SHP77 (cell line): ENCODE results near the gene ADH4.

Source experiments
- DNase-seq, 2 experiments: peaks; one replicate each; lab custom pipeline; 2025; lab: John Stamatoyannopoulos, UW

Gene ADH4

GRCh38 chr4:99079625-99080295, 64.3 kb downstream of the ADH4 start:
- no peak for DNase-seq

DNA sequence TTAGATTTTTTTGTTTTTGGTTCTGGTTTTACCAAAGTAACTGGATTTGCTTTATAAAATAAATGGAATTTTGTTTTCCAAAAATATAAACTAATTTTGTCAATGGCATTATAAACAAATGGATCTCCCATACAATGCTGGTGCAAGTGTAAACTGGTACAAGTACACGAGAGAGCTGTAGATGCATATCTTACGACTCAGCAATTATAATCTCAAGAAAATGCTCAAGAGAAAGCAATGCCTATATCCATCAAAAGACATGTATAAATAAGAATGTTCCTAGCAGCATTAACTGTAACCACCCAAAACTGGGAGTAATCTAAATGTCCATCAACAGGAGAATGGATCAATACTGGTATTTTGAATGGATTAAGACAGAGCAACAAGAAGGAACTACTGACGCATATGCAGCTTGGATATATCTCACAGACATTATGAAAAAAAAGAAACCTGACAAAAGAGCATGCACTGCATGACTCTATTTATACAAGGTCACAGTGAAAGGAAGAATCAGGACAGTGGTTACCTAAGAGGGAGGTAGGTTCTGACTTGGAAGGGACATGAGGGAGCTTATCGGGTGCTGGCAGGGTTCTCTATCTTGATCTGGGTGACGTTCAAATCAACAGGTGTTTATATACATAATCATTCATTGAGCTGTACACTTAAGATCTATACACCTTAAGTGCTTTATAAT, 65.0 kb downstream of the ADH4 start:
- no peak for DNase-seq

- no peak for DNase-seq
Measured at GRCh38 chr4:99078336-99078735, 65.8 kb downstream of the ADH4 start.

DNA sequence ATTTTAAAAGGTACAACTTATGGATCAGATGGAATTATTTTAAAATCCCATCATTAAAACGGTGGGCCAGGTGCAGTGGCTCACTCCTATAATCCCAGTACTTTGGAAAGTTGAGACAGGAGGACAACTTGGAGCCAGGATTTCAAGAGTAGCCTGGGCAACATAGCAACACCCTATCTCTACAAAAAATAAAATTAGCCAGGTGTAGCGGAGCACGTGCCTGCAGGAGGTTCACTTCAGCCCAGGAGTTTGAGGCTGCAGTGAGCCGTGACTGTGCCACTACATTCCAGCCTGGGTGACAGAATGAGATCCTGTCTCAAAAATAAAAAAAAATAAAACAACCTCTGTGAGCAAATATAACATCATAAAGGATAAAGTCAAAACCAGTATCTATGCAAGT, 66.9 kb downstream of the ADH4 start:
- no peak for DNase-seq

DNA sequence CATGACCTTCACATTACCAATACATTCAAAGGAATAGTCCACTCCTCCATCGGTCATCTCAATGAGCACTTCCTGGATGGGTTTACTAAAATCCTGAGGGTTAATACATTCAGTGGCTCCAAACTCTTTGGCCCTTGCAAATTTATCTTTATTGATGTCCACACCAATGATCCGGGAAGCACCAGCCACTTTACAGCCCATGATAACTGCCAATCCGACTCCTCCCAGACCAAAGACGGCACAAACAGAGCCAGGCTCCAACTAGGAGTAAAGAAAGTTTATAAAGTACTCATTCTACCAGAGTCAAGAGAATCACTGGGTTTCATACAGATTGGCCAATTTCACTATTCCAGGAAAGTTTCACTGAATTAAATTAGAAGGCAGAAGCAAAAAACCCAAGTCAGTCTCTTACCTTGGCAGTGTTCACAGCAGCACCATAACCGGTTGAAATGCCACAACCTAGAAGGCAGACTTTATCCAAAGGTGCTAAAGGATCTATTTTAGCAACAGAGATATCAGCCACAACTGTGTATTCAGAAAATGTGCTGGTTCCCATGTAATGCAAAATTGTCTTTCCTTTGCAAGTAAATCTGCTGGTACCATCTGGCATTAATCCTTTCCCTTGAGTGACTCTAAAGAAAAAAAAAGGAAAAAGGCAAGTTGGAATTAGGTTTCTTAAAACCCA, 67.7 kb downstream of the ADH4 start:
- no peak for DNase-seq

- no peak for DNase-seq
Measured at GRCh38 chr4:99074816-99075215, 69.3 kb downstream of the ADH4 start.
